Epidermal melanocyte (primary cell): ENCODE results near the gene SLMAP.
"Not testable (repeated sequence)": the region's sequence is repeated elsewhere in the genome, so short reads cannot be mapped to it uniquely, and the experiment has no call there.

Experiments used
- DNase-seq: peaks from one replicate; pipeline ENCODE4 v3.0.0; 2011; ENCODE audit warnings: low spot score; ENCODE audit not compliant: insufficient read length

Gene SLMAP

GRCh38 chr3:57793737-57794187 lies 37.7 kb downstream of the SLMAP start:
- DNase-seq, result no peak

- no peak for DNase-seq
Observed at GRCh38 chr3:57794501-57794900, 38.4 kb downstream of the SLMAP start.

- no peak for DNase-seq
Observed at GRCh38 chr3:57794951-57795350, 38.8 kb downstream of the SLMAP start.

GRCh38 chr3:57796261-57796660 lies 40.2 kb downstream of the SLMAP start:
- no peak for DNase-seq

- no peak for DNase-seq
Observed at GRCh38 chr3:57797701-57798487, 41.8 kb downstream of the SLMAP start.

GRCh38 chr3:57803647-57804081 lies 47.6 kb downstream of the SLMAP start:
- DNase-seq, result no peak

GRCh38 chr3:57805266-57805665 lies 49.2 kb downstream of the SLMAP start:
- no peak for DNase-seq

GRCh38 chr3:57805674-57806073 lies 49.6 kb downstream of the SLMAP start:
- DNase-seq, result no peak

GRCh38 chr3:57806195-57806594 lies 50.1 kb downstream of the SLMAP start:
- not testable (repeated sequence) for DNase-seq

- no peak for DNase-seq
Observed at GRCh38 chr3:57808961-57809608, 53.0 kb downstream of the SLMAP start.

GRCh38 chr3:57809609-57809968 lies 53.5 kb downstream of the SLMAP start:
- no peak for DNase-seq

- no peak for DNase-seq
Observed at GRCh38 chr3:57810048-57810447, 53.9 kb downstream of the SLMAP start.

GRCh38 chr3:57810471-57811137 lies 54.5 kb downstream of the SLMAP start:
- DNase-seq, result no peak

GRCh38 chr3:57815036-57815435 lies 58.9 kb downstream of the SLMAP start:
- no peak for DNase-seq

- DNase-seq, result no peak
Observed at GRCh38 chr3:57816471-57817095, 60.5 kb downstream of the SLMAP start.

- DNase-seq, result no peak
Observed at GRCh38 chr3:57818772-57819171, 62.7 kb downstream of the SLMAP start.

- DNase-seq, result no peak
Observed at GRCh38 chr3:57820479-57820878, 64.4 kb downstream of the SLMAP start.

GRCh38 chr3:57821765-57822164 lies 65.7 kb downstream of the SLMAP start:
- no peak for DNase-seq

GRCh38 chr3:57822686-57823085 lies 66.6 kb downstream of the SLMAP start:
- DNase-seq, result no peak

GRCh38 chr3:57825116-57825515 lies 69.0 kb downstream of the SLMAP start:
- DNase-seq, result no peak

- no peak for DNase-seq
Observed at GRCh38 chr3:57826245-57826951, 70.3 kb downstream of the SLMAP start.
